Measurements from ENCODE around the gene STAT5A. TPM values are rescaled to one million over a fixed set of nuclear protein-coding genes. Genes with fewer than 3 reads are reported as not detected.
A peak's percentile ranks its signal among the peaks of the same experiment; 100 is the strongest.

Gene STAT5A
- total and polyA plus RNA-seq, 3 donors from 2014 or later, result 13.7 to 37.0 (median 27.8) TPM

DNA sequence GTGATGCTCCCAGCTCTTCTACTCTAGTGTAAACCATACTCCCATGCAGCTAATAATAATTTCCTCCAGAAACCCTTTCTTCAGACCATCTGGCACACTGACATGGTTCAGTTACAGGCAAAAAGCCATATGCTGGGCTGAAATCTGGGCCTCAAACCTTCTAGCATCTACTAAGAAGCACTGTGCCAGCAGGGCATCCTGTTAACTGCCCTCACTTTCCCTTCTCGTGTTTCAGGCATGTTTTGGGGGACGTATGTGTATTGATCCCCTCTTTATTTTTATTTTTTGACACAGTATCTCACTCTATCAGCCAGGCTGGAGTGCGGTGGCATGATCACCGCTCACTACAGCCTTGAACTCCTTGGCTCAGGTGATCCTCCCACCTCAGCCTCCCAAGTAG lies 33.3 kb downstream of the STAT5A start:
- no peaks in the 10 kb centered on the region for H3K9me3 ChIP-seq
- peaks cover 11% of the 10 kb centered on the region for H3K4me1 ChIP-seq
- no peaks in the 10 kb centered on the region for H3K27me3 ChIP-seq
- no peaks in the 10 kb centered on the region for H3K36me3 ChIP-seq (ENCODE audit: low read depth, missing control alignments)
- DNase-seq, result no peak
- TF ChIP-seq POLR2A (IDR thresholded peaks at IDR 0.05) (no peak), CTCF (IDR thresholded peaks at IDR 0.05) (no peak)
- WGBS, 2 donors, result 73 to 79% methylated on average over 4 of the region's 4 CpGs
- no peak overlapping the region for H3K4me3 ChIP-seq
- intact Hi-C loops (cut with DNase I; ENCODE audit: low total_unique reads), result loop anchor here (5.0 kb wide), 2 partner anchors 86 to 196 kb away; no protein-coding TSS in a partner anchor
- peak overlapping the region in 1 of 2 donors; percentile 6 for H3K27ac ChIP-seq

GRCh38 chr17:42322382-42323267 lies 34.3 kb downstream of the STAT5A start:
- 38 to 39% methylated on average over 10 of the region's 10 CpGs for WGBS, 2 donors
- no peaks in the 10 kb centered on the region for H3K9me3 ChIP-seq
- peaks cover 11% of the 10 kb centered on the region for H3K4me1 ChIP-seq
- intact Hi-C loops (cut with DNase I; ENCODE audit: low total_unique reads), result loop anchor here (5.0 kb wide), 2 partner anchors 85 to 195 kb away; no protein-coding TSS in a partner anchor
- peak overlapping the region; percentile 6 to 65 for H3K27ac ChIP-seq
- H3K27me3 ChIP-seq, result no peaks in the 10 kb centered on the region
- no peaks in the 10 kb centered on the region for H3K36me3 ChIP-seq (ENCODE audit: low read depth, missing control alignments)
- peak; percentile 98 for DNase-seq
- TF ChIP-seq CTCF (IDR thresholded peaks at IDR 0.05) (peak; percentile 99), POLR2A (IDR thresholded peaks at IDR 0.05) (no peak)
- no peak overlapping the region for H3K4me3 ChIP-seq

GRCh38 chr17:42323268-42323773 lies 35.0 kb downstream of the STAT5A start:
- WGBS, 2 donors, result 68 to 77% methylated on average over 5 of the region's 5 CpGs
- no peak for DNase-seq
- intact Hi-C loops (cut with DNase I; ENCODE audit: low total_unique reads), result loop anchor here (5.0 kb wide), 2 partner anchors 84 to 194 kb away; no protein-coding TSS in a partner anchor
- no peak for TF ChIP-seq CTCF (IDR thresholded peaks at IDR 0.05)
- no peak for TF ChIP-seq POLR2A (IDR thresholded peaks at IDR 0.05)
- H3K4me3 ChIP-seq, result no peak overlapping the region
- H3K27me3 ChIP-seq, result no peaks in the 10 kb centered on the region
- peak overlapping the region in 1 of 2 donors; percentile 65 for H3K27ac ChIP-seq
- peaks cover 11% of the 10 kb centered on the region for H3K4me1 ChIP-seq
- H3K36me3 ChIP-seq (ENCODE audit: low read depth, missing control alignments), result no peaks in the 10 kb centered on the region
- H3K9me3 ChIP-seq, result no peaks in the 10 kb centered on the region

- no peak for DNase-seq
- WGBS, 2 donors, result 94 to 95% methylated on average over 6 to 7 of the region's 7 CpGs
- TF ChIP-seq CTCF (IDR thresholded peaks at IDR 0.05) (no peak), POLR2A (IDR thresholded peaks at IDR 0.05) (no peak)
- Histone ChIP-seq H3K4me1 (peaks cover 18% of the 10 kb centered on the region), H3K27ac (no peak overlapping the region), H3K36me3 (ENCODE audit: low read depth, missing control alignments) (no peaks in the 10 kb centered on the region), H3K9me3 (no peaks in the 10 kb centered on the region), H3K27me3 (no peaks in the 10 kb centered on the region), H3K4me3 (no peak overlapping the region)
- intact Hi-C loops (cut with DNase I; ENCODE audit: low total_unique reads), result no loop called here
Measured at GRCh38 chr17:42325026-42325425, 36.7 kb downstream of the STAT5A start.
